Measurements from ENCODE around the gene ANGPTL8. TPM values are rescaled to one million over a fixed set of nuclear protein-coding genes. Genes with fewer than 3 reads are reported as not detected.
A peak's percentile ranks its signal among the peaks of the same experiment; 100 is the strongest.

Gene ANGPTL8
- total RNA-seq, 1 donor from 2014 or later: not detected

DNA sequence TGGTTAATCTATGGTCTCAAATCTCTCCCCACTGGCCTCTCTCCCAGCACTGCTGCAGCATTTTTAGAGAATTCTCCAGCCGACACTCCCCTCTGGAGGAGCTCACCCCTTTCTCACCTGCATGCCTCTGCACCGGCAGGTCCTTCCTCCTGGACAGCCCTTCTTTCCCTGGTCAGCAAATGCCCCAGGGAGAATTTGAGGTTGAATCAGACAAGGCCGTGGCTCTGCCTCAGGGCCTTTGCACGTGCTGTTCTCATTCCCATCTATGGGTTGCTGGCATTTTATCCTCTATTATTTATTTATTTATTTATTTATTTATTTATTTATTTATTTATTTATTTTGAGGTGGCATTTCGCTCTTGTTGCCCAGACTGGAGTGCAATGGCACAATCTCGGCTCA, 24.3 kb downstream of the ANGPTL8 start:
- Mint-ChIP-seq H3K36me3 (ENCODE audit: unreplicated experiment) (no peaks in the 10 kb centered on the region), H3K9me3 (ENCODE audit: unreplicated experiment) (no peaks in the 10 kb centered on the region), H3K4me1 (ENCODE audit: unreplicated experiment) (peaks cover 32% of the 10 kb centered on the region), H3K27me3 (ENCODE audit: unreplicated experiment) (no peaks in the 10 kb centered on the region), H3K4me3 (ENCODE audit: unreplicated experiment) (peak overlapping the region; percentile 45), H3K27ac (ENCODE audit: unreplicated experiment) (no peak overlapping the region)
- TF ChIP-seq CTCF (IDR thresholded peaks at IDR 0.05): no peak
- no peak for DNase-seq (ENCODE audit: extremely low spot score, unreplicated experiment)

GRCh38 chr19:11264452-11265176, 25.2 kb downstream of the ANGPTL8 start:
- H3K4me1 Mint-ChIP-seq (ENCODE audit: unreplicated experiment): peaks cover 41% of the 10 kb centered on the region
- H3K4me3 Mint-ChIP-seq (ENCODE audit: unreplicated experiment): no peak overlapping the region
- no peaks in the 10 kb centered on the region for H3K36me3 Mint-ChIP-seq (ENCODE audit: unreplicated experiment)
- DNase-seq (ENCODE audit: extremely low spot score, unreplicated experiment): no peak
- H3K9me3 Mint-ChIP-seq (ENCODE audit: unreplicated experiment): no peaks in the 10 kb centered on the region
- no peak for TF ChIP-seq CTCF (IDR thresholded peaks at IDR 0.05)
- H3K27me3 Mint-ChIP-seq (ENCODE audit: unreplicated experiment): no peaks in the 10 kb centered on the region
- peak overlapping the region; percentile 52 for H3K27ac Mint-ChIP-seq (ENCODE audit: unreplicated experiment)

DNA sequence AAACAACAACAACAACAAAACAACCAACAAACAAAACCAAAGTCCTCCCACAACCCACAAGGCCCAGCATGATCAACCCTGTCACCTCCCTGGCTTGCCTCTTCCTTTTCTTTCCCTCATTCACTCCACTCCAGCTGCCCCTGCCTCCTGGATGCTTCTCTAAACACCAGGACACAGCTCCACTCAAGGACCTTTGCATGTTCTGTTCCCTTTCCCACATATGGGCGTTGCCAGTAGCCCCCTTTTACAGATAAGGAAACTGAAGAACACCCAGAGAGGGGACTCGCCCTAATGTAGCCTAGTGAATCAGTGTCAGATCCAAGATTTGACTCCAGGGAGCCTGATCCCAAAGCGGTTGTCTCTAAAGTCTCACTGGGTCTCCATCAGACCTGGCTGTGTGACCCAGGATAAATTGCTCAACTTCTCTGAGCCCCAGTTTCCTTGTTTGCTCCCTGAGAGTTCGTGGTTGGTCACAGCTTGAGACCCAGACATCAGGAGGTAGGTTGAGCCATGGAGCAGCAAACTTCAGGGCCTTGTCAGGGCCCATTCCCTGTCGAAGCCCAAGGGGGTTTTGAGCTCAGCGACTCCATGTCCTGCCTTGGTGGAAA, 25.9 kb downstream of the ANGPTL8 start:
- no peak overlapping the region for H3K4me3 Mint-ChIP-seq (ENCODE audit: unreplicated experiment)
- H3K36me3 Mint-ChIP-seq (ENCODE audit: unreplicated experiment): no peaks in the 10 kb centered on the region
- no peak for TF ChIP-seq CTCF (IDR thresholded peaks at IDR 0.05)
- H3K4me1 Mint-ChIP-seq (ENCODE audit: unreplicated experiment): peaks cover 43% of the 10 kb centered on the region
- no peaks in the 10 kb centered on the region for H3K27me3 Mint-ChIP-seq (ENCODE audit: unreplicated experiment)
- DNase-seq (ENCODE audit: extremely low spot score, unreplicated experiment): no peak
- H3K9me3 Mint-ChIP-seq (ENCODE audit: unreplicated experiment): no peaks in the 10 kb centered on the region
- H3K27ac Mint-ChIP-seq (ENCODE audit: unreplicated experiment): peak overlapping the region; percentile 52

GRCh38 chr19:11265785-11266236, 26.4 kb downstream of the ANGPTL8 start:
- no peaks in the 10 kb centered on the region for H3K27me3 Mint-ChIP-seq (ENCODE audit: unreplicated experiment)
- no peaks in the 10 kb centered on the region for H3K9me3 Mint-ChIP-seq (ENCODE audit: unreplicated experiment)
- H3K4me3 Mint-ChIP-seq (ENCODE audit: unreplicated experiment): no peak overlapping the region
- no peak for DNase-seq (ENCODE audit: extremely low spot score, unreplicated experiment)
- TF ChIP-seq CTCF (IDR thresholded peaks at IDR 0.05): no peak
- H3K36me3 Mint-ChIP-seq (ENCODE audit: unreplicated experiment): no peaks in the 10 kb centered on the region
- peak overlapping the region; percentile 52 for H3K27ac Mint-ChIP-seq (ENCODE audit: unreplicated experiment)
- peaks cover 42% of the 10 kb centered on the region for H3K4me1 Mint-ChIP-seq (ENCODE audit: unreplicated experiment)

DNA sequence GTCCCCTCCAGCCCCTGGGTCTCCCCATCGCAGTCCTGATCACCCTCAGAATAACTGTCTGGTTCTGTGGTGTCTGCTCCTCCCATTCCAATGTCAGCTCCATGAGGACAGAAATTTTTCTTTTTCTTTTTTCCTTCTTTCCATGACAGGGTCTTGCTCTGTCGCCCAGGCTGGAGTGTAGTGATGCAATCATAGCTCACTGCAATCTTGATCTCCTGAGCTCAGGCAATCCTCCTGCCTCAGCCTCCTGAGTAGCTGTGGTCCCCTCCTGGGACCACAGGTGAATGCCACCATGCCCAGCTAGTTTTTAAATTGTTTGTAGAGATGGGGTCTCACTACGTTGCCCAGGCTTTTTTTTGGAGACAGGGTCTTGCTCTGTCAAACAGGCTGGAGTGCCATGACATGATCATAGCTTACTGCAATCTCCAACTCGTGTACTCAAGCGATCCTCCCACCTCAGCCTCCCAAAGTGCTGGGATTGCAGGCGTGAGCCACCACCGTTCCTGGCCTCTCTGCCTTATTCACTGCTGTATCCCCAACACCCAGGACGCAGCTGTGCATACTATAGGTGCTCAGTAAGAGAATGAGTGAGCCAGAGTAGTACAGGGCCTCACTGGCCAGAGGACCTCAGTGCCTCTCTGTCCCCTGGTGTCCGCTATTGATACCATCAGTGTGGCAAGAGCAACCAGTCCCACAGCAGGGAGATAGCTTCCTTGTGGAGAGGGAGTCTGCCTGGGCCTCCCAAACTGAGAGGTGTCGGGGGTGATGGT, 28.1 kb downstream of the ANGPTL8 start:
- Mint-ChIP-seq H3K4me1 (ENCODE audit: unreplicated experiment) (peaks cover 39% of the 10 kb centered on the region), H3K27ac (ENCODE audit: unreplicated experiment) (no peak overlapping the region), H3K27me3 (ENCODE audit: unreplicated experiment) (no peaks in the 10 kb centered on the region), H3K9me3 (ENCODE audit: unreplicated experiment) (no peaks in the 10 kb centered on the region), H3K36me3 (ENCODE audit: unreplicated experiment) (no peaks in the 10 kb centered on the region), H3K4me3 (ENCODE audit: unreplicated experiment) (no peak overlapping the region)
- DNase-seq (ENCODE audit: extremely low spot score, unreplicated experiment): no peak
- no peak for TF ChIP-seq CTCF (IDR thresholded peaks at IDR 0.05)

Measured in osteocyte (in vitro differentiated cells).